IMR-90 (cell line): ENCODE results near the gene VEPH1. TPM values are rescaled to one million over a fixed set of nuclear protein-coding genes. Genes with fewer than 3 reads are reported as not detected.

Source experiments
- ATAC-seq: fragments of 200-7000 bp; cut with Tn5 transposase; 2 replicates; pipeline ENCODE4 v1.9.1; 2020; ENCODE audit warnings: low read depth, mild to moderate bottlenecking, moderate library complexity
- BruUV-seq: library from RNA; stranded (reverse); fragments of 400-500 nt; replicated peaks from 2 replicates; lab custom pipeline; 2021; lab: Mats Ljungman, UMichigan
- CTCF ChIA-PET: fragments of 300-600 bp; formaldehyde crosslinking; extraction: SDS; loops from one replicate; lab custom pipeline; 2021; ENCODE audit warnings: antibody characterized with exemption; lab: Yijun Ruan, JAX
- POLR2A ChIA-PET: fragments of 300-600 bp; sonication (Branson Sonifier 250); formaldehyde crosslinking; loops from one replicate; lab custom pipeline; 2022; ENCODE audit warnings: antibody characterized with exemption; ENCODE audit not compliant: unreplicated experiment; lab: Charles Lee
- DNase-seq: peaks from one replicate; pipeline ENCODE4 v3.0.0; 2013
- H2AFZ ChIP-seq: replicated peaks from 2 replicates; pipeline ENCODE3; 2013; ENCODE audit warnings: low read length, mild to moderate bottlenecking; ENCODE audit not compliant: poor library complexity
- H2AK5ac ChIP-seq: 2 replicates; pipeline ENCODE4 v1.6.1; 2013; ENCODE audit warnings: low read depth, low read length, inconsistent platforms
- H2AK9ac ChIP-seq: replicated peaks from 2 replicates; pipeline ENCODE3; 2013; ENCODE audit warnings: mild to moderate bottlenecking, low read depth, low read length, moderate library complexity; ENCODE audit not compliant: poor library complexity
- H2BK120ac ChIP-seq: 2 replicates; pipeline ENCODE4 v1.6.1; 2013; ENCODE audit warnings: low read depth, low read length, inconsistent platforms
- H2BK15ac ChIP-seq: 3 replicates; pipeline ENCODE4 v1.6.1; 2013; ENCODE audit warnings: low read depth, low read length, inconsistent platforms
- H2BK20ac ChIP-seq: 2 replicates; pipeline ENCODE4 v1.6.1; 2013; ENCODE audit warnings: low read depth, mild to moderate bottlenecking, inconsistent platforms, low read length, moderate library complexity
- H2BK5ac ChIP-seq: 2 replicates; pipeline ENCODE4 v1.6.1; 2013; ENCODE audit warnings: mild to moderate bottlenecking, low read depth, low read length, inconsistent platforms; ENCODE audit not compliant: poor library complexity, severe bottlenecking
- H3K14ac ChIP-seq: replicated peaks from 2 replicates; pipeline ENCODE4 v1.6.1; 2013; ENCODE audit warnings: low read depth, low read length, inconsistent platforms
- H3K18ac ChIP-seq: 2 replicates; pipeline ENCODE4 v1.6.1; 2013; ENCODE audit warnings: low read depth, low read length, control low read depth
- H3K23ac ChIP-seq: 2 replicates; pipeline ENCODE4 v1.6.1; 2013; ENCODE audit warnings: low read depth, low read length, inconsistent platforms
- H3K27ac ChIP-seq: 2 replicates; pipeline ENCODE4 v1.5.1; 2013; ENCODE audit warnings: mild to moderate bottlenecking, control low read depth, low read length; ENCODE audit not compliant: insufficient read depth
- H3K27me3 ChIP-seq: 2 replicates; pipeline ENCODE4 v1.6.1; 2013; ENCODE audit warnings: low read length; ENCODE audit not compliant: control insufficient read depth, insufficient read depth
- H3K36me3 ChIP-seq: 2 replicates; pipeline ENCODE4 v1.6.1; 2013; ENCODE audit warnings: low read length, mixed read lengths; ENCODE audit not compliant: control insufficient read depth, insufficient read depth
- H3K4ac ChIP-seq: 2 replicates; pipeline ENCODE4 v1.6.1; 2013; ENCODE audit warnings: low read depth, low read length, inconsistent platforms
- H3K4me1 ChIP-seq: 2 replicates; pipeline ENCODE4 v1.6.1; 2013; ENCODE audit warnings: low read length, mixed read lengths; ENCODE audit not compliant: control insufficient read depth, insufficient read depth
- H3K4me2 ChIP-seq: 2 replicates; pipeline ENCODE4 v1.6.1; 2013; ENCODE audit warnings: low read depth, mild to moderate bottlenecking, control low read depth, low read length, moderate library complexity
- H3K4me3 ChIP-seq: 2 replicates; pipeline ENCODE4 v1.5.1; 2013; ENCODE audit warnings: low read depth, mild to moderate bottlenecking, control low read depth, low read length, moderate library complexity; ENCODE audit not compliant: insufficient read depth
- H3K56ac ChIP-seq: 2 replicates; pipeline ENCODE4 v1.6.1; 2013; ENCODE audit warnings: low read length, inconsistent platforms; ENCODE audit not compliant: insufficient read depth; ENCODE audit errors: extremely low read depth
- H3K79me1 ChIP-seq, 2 experiments: 2 replicates each; pipeline ENCODE4 v1.6.1; 2013; ENCODE audit warnings: low read length in 2 of 2, inconsistent platforms in 1 of 2, low read depth in 1 of 2
- H3K9ac ChIP-seq: 2 replicates; pipeline ENCODE4 v1.6.1; 2013; ENCODE audit warnings: low read depth, low read length, control low read depth
- H3K9me1 ChIP-seq: 2 replicates; pipeline ENCODE4 v1.6.1; 2013; ENCODE audit warnings: low read length, inconsistent platforms; ENCODE audit not compliant: insufficient read depth
- H3K9me3 ChIP-seq: 2 replicates; pipeline ENCODE4 v1.6.1; 2013; ENCODE audit warnings: low read length; ENCODE audit not compliant: control insufficient read depth, insufficient read depth
- H4K20me1 ChIP-seq: 2 replicates; pipeline ENCODE4 v1.6.1; 2013; ENCODE audit warnings: low read length, inconsistent platforms; ENCODE audit not compliant: insufficient read depth
- H4K5ac ChIP-seq: 2 replicates; pipeline ENCODE4 v1.6.1; 2013; ENCODE audit warnings: mild to moderate bottlenecking, low read depth, low read length, control low read depth
- H4K8ac ChIP-seq, 2 experiments: 2 replicates each; pipeline ENCODE4 v1.6.1; 2013; ENCODE audit warnings: low read depth in 2 of 2, low read length in 2 of 2, control low read depth in 1 of 2, inconsistent platforms in 1 of 2
- H4K91ac ChIP-seq: 2 replicates; pipeline ENCODE4 v1.6.1; 2013; ENCODE audit warnings: low read depth, low read length, inconsistent platforms; ENCODE audit not compliant: insufficient read depth
- BHLHE40 ChIP-seq: fragments of 150-350 bp; IDR thresholded peaks from 2 replicates; pipeline ENCODE4 v1.6.1; 2016; ENCODE audit warnings: mild to moderate bottlenecking, low read depth, low read length
- CEBPB ChIP-seq: IDR thresholded peaks from 2 replicates; pipeline ENCODE4 v1.6.1; 2012; ENCODE audit warnings: low read depth, low read length, improper control_type of control experiment
- CHD1 ChIP-seq: IDR thresholded peaks from 2 replicates; pipeline ENCODE4 v1.6.1; 2012; ENCODE audit warnings: low read depth, low read length, improper control_type of control experiment
- FOS ChIP-seq: fragments of 150-350 bp; IDR thresholded peaks from 2 replicates; pipeline ENCODE4 v1.6.1; 2016; ENCODE audit warnings: low read depth, low read length
- MAFK ChIP-seq: IDR thresholded peaks from 2 replicates; pipeline ENCODE4 v1.6.1; 2012; ENCODE audit warnings: low read depth, low read length, improper control_type of control experiment
- MAZ ChIP-seq: IDR thresholded peaks from 2 replicates; pipeline ENCODE4 v1.6.1; 2012; ENCODE audit warnings: low read depth, mild to moderate bottlenecking, low read length, improper control_type of control experiment, moderate library complexity, borderline replicate concordance
- MXI1 ChIP-seq: IDR thresholded peaks from 2 replicates; pipeline ENCODE4 v1.6.1; 2012; ENCODE audit warnings: low read depth, mild to moderate bottlenecking, low read length, moderate library complexity, borderline replicate concordance
- NFE2L2 ChIP-seq: fragments of 150-350 bp; IDR thresholded peaks from 2 replicates; pipeline ENCODE4 v1.6.1; 2016; ENCODE audit warnings: low read depth, mild to moderate bottlenecking, low read length
- POLR2A ChIP-seq: IDR thresholded peaks from 2 replicates; pipeline ENCODE4 v1.6.1; 2012; ENCODE audit warnings: mild to moderate bottlenecking, low read depth, low read length
- RAD21 ChIP-seq: IDR thresholded peaks from 2 replicates; pipeline ENCODE4 v1.6.1; 2012; ENCODE audit warnings: low read length, improper control_type of control experiment
- RCOR1 ChIP-seq: IDR thresholded peaks from 2 replicates; pipeline ENCODE4 v1.6.1; 2012; ENCODE audit warnings: mild to moderate bottlenecking, low read length, improper control_type of control experiment; ENCODE audit not compliant: insufficient replicate concordance
- RFX5 ChIP-seq: IDR thresholded peaks from 2 replicates; pipeline ENCODE4 v1.8.0; 2012; ENCODE audit warnings: low read depth, mild to moderate bottlenecking, low read length, moderate library complexity
- SMC3 ChIP-seq: fragments of 150-350 bp; IDR thresholded peaks from 2 replicates; pipeline ENCODE4 v1.6.1; 2016; ENCODE audit warnings: low read depth, mild to moderate bottlenecking, antibody characterized with exemption, low read length, moderate library complexity
- WGBS, 2 experiments: methylation state at CpG; one replicate each; pipeline versions ENCODE4 v1.1.5 to v1.1.7; 2013; ENCODE audit warnings: missing lambda C conversion rate in 2 of 2; ENCODE audit not compliant: insufficient read length in 1 of 2; ENCODE audit errors: extremely low coverage in 2 of 2; 5-methylcytosine and 5-hydroxymethylcytosine counted together
- dilution Hi-C: fragments of 300-500 bp; cut with HindIII; formaldehyde crosslinking; loops from one replicate; pipeline ENCODE4 v1.14.3; 2018; ENCODE audit warnings: low sequenced_read_pairs; ENCODE audit not compliant: unreplicated experiment
- in situ Hi-C: fragments of 300-500 bp; cut with MboI; formaldehyde crosslinking; loops from 3 replicates; pipeline ENCODE4 v1.14.3; 2019; ENCODE audit warnings: low sequenced_read_pairs, inconsistent platforms, mixed read lengths
- intact Hi-C: fragments of 100-400 bp; cut with micrococcal nuclease; formaldehyde crosslinking; loops from 2 replicates; pipeline ENCODE4 v1.10.0; 2022
- polyA plus RNA-seq, 3 experiments: library from polyadenylated mRNA; depleted of rRNA; stranded (reverse); fragments of >200 nt; gene quantifications; 2 replicates each; pipeline ENCODE4 v1.2.3, GENCODE V29; 2012; ENCODE audit warnings: low replicate concordance in 1 of 3
- total RNA-seq: library from RNA; depleted of rRNA; stranded (reverse); fragments of >200 nt; gene quantifications from 2 replicates; pipeline ENCODE4 v1.2.3, GENCODE V29; 2012
- TF ChIP-seq, protein P1 (sequence below): fragments of 150-350 bp; IDR thresholded peaks from 2 replicates; pipeline ENCODE4 v1.6.1; 2016; ENCODE audit warnings: low read depth, mild to moderate bottlenecking, low read length, moderate library complexity, borderline replicate concordance
- TF ChIP-seq, protein P2 (sequence below): fragments of 150-350 bp; IDR thresholded peaks from 2 replicates; pipeline ENCODE4 v1.6.1; 2017; ENCODE audit warnings: mild to moderate bottlenecking, antibody characterized with exemption, low read length, low read depth
- TF ChIP-seq, protein P3 (sequence below): conservative IDR thresholded peaks from 2 replicates; pipeline ENCODE4 v1.5.1; 2012; ENCODE audit warnings: mild to moderate bottlenecking, low read depth, low read length, improper control_type of control experiment

VEPH1 gene
- total and polyA plus RNA-seq, 2 of the 4 experiments (the other 2 are of a cell fraction): 30.5 to 130 TPM

DNA sequence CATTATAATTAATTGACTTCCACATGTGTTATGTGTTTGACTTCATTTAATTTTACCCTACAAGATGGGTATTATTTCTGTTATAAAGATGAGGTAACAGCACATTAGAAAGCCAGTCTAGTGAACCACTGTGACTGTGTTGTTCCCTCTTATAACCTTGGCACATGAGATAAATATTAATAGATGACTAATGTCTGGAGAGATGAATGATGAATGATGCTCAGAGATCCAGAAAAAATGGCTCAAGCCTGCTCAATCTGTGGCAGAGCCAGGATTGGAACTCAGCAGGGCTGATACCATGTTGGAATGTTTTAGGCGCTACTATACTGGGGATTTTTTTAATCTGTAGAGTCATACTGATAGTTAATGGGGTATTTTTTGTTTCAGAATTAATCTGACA, 185.3 kb downstream of the VEPH1 start:
- Histone ChIP-seq H2BK5ac (no peak overlapping the region), H3K4me2 (no peak overlapping the region), H3K23ac (no peak overlapping the region), H2BK15ac (no peak overlapping the region), H3K4me3 (no peak overlapping the region), H2BK20ac (no peak overlapping the region), H4K91ac (no peak overlapping the region), H3K18ac (no peak overlapping the region), H4K5ac (no peak overlapping the region), H3K4ac (no peak overlapping the region), H3K56ac (no peak overlapping the region), H2BK120ac (no peak overlapping the region), H3K79me1 (no peaks in the 10 kb centered on the region), H3K9ac (no peak overlapping the region), H2AFZ (no peak overlapping the region), H3K27me3 (no peaks in the 10 kb centered on the region), H3K9me3 (no peaks in the 10 kb centered on the region), H2AK5ac (no peak overlapping the region), H3K27ac (no peak overlapping the region), H2AK9ac (no peak overlapping the region), H3K4me1 (no peaks in the 10 kb centered on the region), H3K9me1 (no peaks in the 10 kb centered on the region), H3K36me3 (no peaks in the 10 kb centered on the region), H3K14ac (0 out of 2 replicates have a peak overlapping the region, but pooled peaks have one; percentile 28), H4K8ac (no peak overlapping the region), H4K20me1 (no peaks in the 10 kb centered on the region)
- dilution Hi-C loops (no loop called here), in situ Hi-C loops (no loop called here), intact Hi-C loops (loop anchor here (5.0 kb wide), 1 partner anchor 91 kb away; no protein-coding TSS in a partner anchor)
- POLR2A ChIA-PET: no interaction called here
- WGBS, 2 experiments: no CpG with 5 or more reads among the region's 1 CpG
- CTCF ChIA-PET: no interaction called here
- BruUV-seq: no TSS peak
- no peak for DNase-seq
- no peak for TF ChIP-seq NFE2L2
- TF ChIP-seq, protein P1, sequence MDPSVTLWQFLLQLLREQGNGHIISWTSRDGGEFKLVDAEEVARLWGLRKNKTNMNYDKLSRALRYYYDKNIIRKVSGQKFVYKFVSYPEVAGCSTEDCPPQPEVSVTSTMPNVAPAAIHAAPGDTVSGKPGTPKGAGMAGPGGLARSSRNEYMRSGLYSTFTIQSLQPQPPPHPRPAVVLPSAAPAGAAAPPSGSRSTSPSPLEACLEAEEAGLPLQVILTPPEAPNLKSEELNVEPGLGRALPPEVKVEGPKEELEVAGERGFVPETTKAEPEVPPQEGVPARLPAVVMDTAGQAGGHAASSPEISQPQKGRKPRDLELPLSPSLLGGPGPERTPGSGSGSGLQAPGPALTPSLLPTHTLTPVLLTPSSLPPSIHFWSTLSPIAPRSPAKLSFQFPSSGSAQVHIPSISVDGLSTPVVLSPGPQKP: no peak
- TF ChIP-seq MAZ: no peak
- no peak for TF ChIP-seq FOS
- no peak for TF ChIP-seq MAFK
- TF ChIP-seq CEBPB: no peak
- no peak for TF ChIP-seq BHLHE40
- TF ChIP-seq RFX5: no peak
- no peak for TF ChIP-seq RAD21
- no peak for TF ChIP-seq RCOR1
- TF ChIP-seq MXI1: no peak
- no peak for TF ChIP-seq SMC3
- no peak for TF ChIP-seq CHD1
- TF ChIP-seq, protein P2, sequence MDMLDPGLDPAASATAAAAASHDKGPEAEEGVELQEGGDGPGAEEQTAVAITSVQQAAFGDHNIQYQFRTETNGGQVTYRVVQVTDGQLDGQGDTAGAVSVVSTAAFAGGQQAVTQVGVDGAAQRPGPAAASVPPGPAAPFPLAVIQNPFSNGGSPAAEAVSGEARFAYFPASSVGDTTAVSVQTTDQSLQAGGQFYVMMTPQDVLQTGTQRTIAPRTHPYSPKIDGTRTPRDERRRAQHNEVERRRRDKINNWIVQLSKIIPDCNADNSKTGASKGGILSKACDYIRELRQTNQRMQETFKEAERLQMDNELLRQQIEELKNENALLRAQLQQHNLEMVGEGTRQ: no peak
- TF ChIP-seq POLR2A: no peak
- TF ChIP-seq, protein P3, sequence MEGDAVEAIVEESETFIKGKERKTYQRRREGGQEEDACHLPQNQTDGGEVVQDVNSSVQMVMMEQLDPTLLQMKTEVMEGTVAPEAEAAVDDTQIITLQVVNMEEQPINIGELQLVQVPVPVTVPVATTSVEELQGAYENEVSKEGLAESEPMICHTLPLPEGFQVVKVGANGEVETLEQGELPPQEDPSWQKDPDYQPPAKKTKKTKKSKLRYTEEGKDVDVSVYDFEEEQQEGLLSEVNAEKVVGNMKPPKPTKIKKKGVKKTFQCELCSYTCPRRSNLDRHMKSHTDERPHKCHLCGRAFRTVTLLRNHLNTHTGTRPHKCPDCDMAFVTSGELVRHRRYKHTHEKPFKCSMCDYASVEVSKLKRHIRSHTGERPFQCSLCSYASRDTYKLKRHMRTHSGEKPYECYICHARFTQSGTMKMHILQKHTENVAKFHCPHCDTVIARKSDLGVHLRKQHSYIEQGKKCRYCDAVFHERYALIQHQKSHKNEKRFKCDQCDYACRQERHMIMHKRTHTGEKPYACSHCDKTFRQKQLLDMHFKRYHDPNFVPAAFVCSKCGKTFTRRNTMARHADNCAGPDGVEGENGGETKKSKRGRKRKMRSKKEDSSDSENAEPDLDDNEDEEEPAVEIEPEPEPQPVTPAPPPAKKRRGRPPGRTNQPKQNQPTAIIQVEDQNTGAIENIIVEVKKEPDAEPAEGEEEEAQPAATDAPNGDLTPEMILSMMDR: no peak
- ATAC-seq: no peak
